ENCODE data around the gene IL13RA2.

The IL13RA2 gene

GRCh38 chrX:115047715-115048114 lies 30.3 kb upstream of the IL13RA2 start:
- peaks cover 80% of the 10 kb centered on the region for H3K27me3 ChIP-seq (ENCODE audit: insufficient read depth, low read depth, severe bottlenecking)
- no peak for TF ChIP-seq CTCF (IDR thresholded peaks at IDR 0.05; ENCODE audit: low read depth, low read length)
- H3K9me3 ChIP-seq (ENCODE audit: severe bottlenecking), result no peaks in the 10 kb centered on the region
- no peak overlapping the region for H3K27ac ChIP-seq
- no peak for DNase-seq
- no peaks in the 10 kb centered on the region for H3K36me3 ChIP-seq
- H3K4me3 ChIP-seq (ENCODE audit: low read depth, low read length), result no peak overlapping the region

GRCh38 chrX:115047181-115047580 lies 29.8 kb upstream of the IL13RA2 start:
- Histone ChIP-seq H3K36me3 (no peaks in the 10 kb centered on the region), H3K27ac (no peak overlapping the region), H3K9me3 (ENCODE audit: severe bottlenecking) (no peaks in the 10 kb centered on the region), H3K27me3 (ENCODE audit: insufficient read depth, low read depth, severe bottlenecking) (peaks cover 77% of the 10 kb centered on the region), H3K4me3 (ENCODE audit: low read depth, low read length) (no peak overlapping the region)
- TF ChIP-seq CTCF (IDR thresholded peaks at IDR 0.05; ENCODE audit: low read depth, low read length), result no peak
- DNase-seq, result no peak

- Histone ChIP-seq H3K27me3 (ENCODE audit: insufficient read depth, low read depth, severe bottlenecking) (peaks cover 50% of the 10 kb centered on the region), H3K4me3 (ENCODE audit: low read depth, low read length) (no peak overlapping the region), H3K9me3 (ENCODE audit: severe bottlenecking) (no peaks in the 10 kb centered on the region), H3K27ac (no peak overlapping the region), H3K36me3 (no peaks in the 10 kb centered on the region)
- TF ChIP-seq CTCF (IDR thresholded peaks at IDR 0.05; ENCODE audit: low read depth, low read length), result no peak
- DNase-seq, result no peak
Observed at GRCh38 chrX:115040417-115040816, 23.0 kb upstream of the IL13RA2 start.

- H3K27ac ChIP-seq, result no peak overlapping the region
- TF ChIP-seq CTCF (IDR thresholded peaks at IDR 0.05; ENCODE audit: low read depth, low read length), result no peak
- H3K4me3 ChIP-seq (ENCODE audit: low read depth, low read length), result no peak overlapping the region
- peaks cover 59% of the 10 kb centered on the region for H3K27me3 ChIP-seq (ENCODE audit: insufficient read depth, low read depth, severe bottlenecking)
- H3K9me3 ChIP-seq (ENCODE audit: severe bottlenecking), result no peaks in the 10 kb centered on the region
- no peak for DNase-seq
- H3K36me3 ChIP-seq, result no peaks in the 10 kb centered on the region
Observed at GRCh38 chrX:115038406-115038805, 21.0 kb upstream of the IL13RA2 start.

GRCh38 chrX:115036029-115036428 lies 18.6 kb upstream of the IL13RA2 start:
- no peak overlapping the region for H3K4me3 ChIP-seq (ENCODE audit: low read depth, low read length)
- H3K36me3 ChIP-seq, result no peaks in the 10 kb centered on the region
- DNase-seq, result no peak
- TF ChIP-seq CTCF (IDR thresholded peaks at IDR 0.05; ENCODE audit: low read depth, low read length), result no peak
- no peaks in the 10 kb centered on the region for H3K9me3 ChIP-seq (ENCODE audit: severe bottlenecking)
- H3K27ac ChIP-seq, result no peak overlapping the region
- H3K27me3 ChIP-seq (ENCODE audit: insufficient read depth, low read depth, severe bottlenecking), result peaks cover 69% of the 10 kb centered on the region

- H3K27ac ChIP-seq, result no peak overlapping the region
- no peaks in the 10 kb centered on the region for H3K9me3 ChIP-seq (ENCODE audit: severe bottlenecking)
- no peaks in the 10 kb centered on the region for H3K36me3 ChIP-seq
- no peak for DNase-seq
- TF ChIP-seq CTCF (IDR thresholded peaks at IDR 0.05; ENCODE audit: low read depth, low read length), result no peak
- peaks cover 78% of the 10 kb centered on the region for H3K27me3 ChIP-seq (ENCODE audit: insufficient read depth, low read depth, severe bottlenecking)
- no peak overlapping the region for H3K4me3 ChIP-seq (ENCODE audit: low read depth, low read length)
Observed at GRCh38 chrX:115031989-115032388, 14.6 kb upstream of the IL13RA2 start.

All from WERI-Rb-1 (cell line).